GM03348 (cell line): ENCODE results near the gene NTM.
A peak's percentile ranks its signal among the peaks of the same experiment; 100 is the strongest.

Experiments used
- DNase-seq: peaks from one replicate; pipeline ENCODE4 v3.0.0; 2012; ENCODE audit warnings: low spot score

Gene NTM

GRCh38 chr11:131601586-131601985, 231.2 kb downstream of the NTM start:
- peak; percentile 32 for DNase-seq

GRCh38 chr11:131602431-131602830, 232.0 kb downstream of the NTM start:
- no peak for DNase-seq

GRCh38 chr11:131606811-131607335, 236.5 kb downstream of the NTM start:
- DNase-seq: no peak

- DNase-seq: peak; percentile 90
Observed at GRCh38 chr11:131609337-131609736, 238.9 kb downstream of the NTM start.

GRCh38 chr11:131609921-131610320, 239.5 kb downstream of the NTM start:
- no peak for DNase-seq

GRCh38 chr11:131611322-131611721, 240.9 kb downstream of the NTM start:
- DNase-seq: no peak

GRCh38 chr11:131612533-131612932, 242.1 kb downstream of the NTM start:
- DNase-seq: no peak

- DNase-seq: no peak
Observed at GRCh38 chr11:131614631-131615030, 244.2 kb downstream of the NTM start.

- no peak for DNase-seq
Observed at GRCh38 chr11:131615611-131616010, 245.2 kb downstream of the NTM start.

GRCh38 chr11:131616481-131617140, 246.2 kb downstream of the NTM start:
- no peak for DNase-seq

- DNase-seq: peak; percentile 43
Observed at GRCh38 chr11:131618201-131618600, 247.8 kb downstream of the NTM start.

GRCh38 chr11:131622193-131622592, 251.8 kb downstream of the NTM start:
- no peak for DNase-seq

GRCh38 chr11:131624531-131624930, 254.1 kb downstream of the NTM start:
- DNase-seq: peak; percentile 57

GRCh38 chr11:131626788-131627187, 256.4 kb downstream of the NTM start:
- DNase-seq: no peak

- no peak for DNase-seq
Observed at GRCh38 chr11:131628739-131629138, 258.3 kb downstream of the NTM start.

- no peak for DNase-seq
Observed at GRCh38 chr11:131629925-131630540, 259.6 kb downstream of the NTM start.

- no peak for DNase-seq
Observed at GRCh38 chr11:131632971-131633370, 262.6 kb downstream of the NTM start.

GRCh38 chr11:131633921-131634715, 263.7 kb downstream of the NTM start:
- DNase-seq: peak; percentile 47

- DNase-seq: peak; percentile 54
Observed at GRCh38 chr11:131637469-131638175, 267.2 kb downstream of the NTM start.

GRCh38 chr11:131638889-131639288, 268.5 kb downstream of the NTM start:
- no peak for DNase-seq

- DNase-seq: no peak
Observed at GRCh38 chr11:131640320-131640719, 269.9 kb downstream of the NTM start.
